Chondrocyte (in vitro differentiated cells): ENCODE data around the gene ALG9. TPM values are rescaled to one million over a fixed set of nuclear protein-coding genes. Genes with fewer than 3 reads are reported as not detected.
A peak's percentile ranks its signal among the peaks of the same experiment; 100 is the strongest.
"Not testable (repeated sequence)": the region's sequence is repeated elsewhere in the genome, so short reads cannot be mapped to it uniquely, and the experiment has no call there.

Source experiments
- DNase-seq: peaks from one replicate; pipeline ENCODE4 v3.0.0; 2021; ENCODE audit warnings: mixed read lengths, low spot score
- H3K27ac Mint-ChIP-seq: one replicate; pipeline ENCODE4 v1.8.0; 2021; ENCODE audit warnings: mild to moderate bottlenecking, moderate library complexity, mixed read lengths; ENCODE audit not compliant: unreplicated experiment
- H3K27me3 Mint-ChIP-seq: 2 replicates; pipeline ENCODE4 v1.8.0; 2021; ENCODE audit warnings: low read depth, mixed read lengths
- H3K36me3 Mint-ChIP-seq: 2 replicates; pipeline ENCODE4 v1.8.0; 2021; ENCODE audit warnings: low read depth, mixed read lengths
- H3K4me1 Mint-ChIP-seq: 2 replicates; pipeline ENCODE4 v1.8.0; 2021; ENCODE audit warnings: low read depth, mild to moderate bottlenecking, mixed read lengths
- H3K4me3 Mint-ChIP-seq: one replicate; pipeline ENCODE4 v1.8.0; 2021; ENCODE audit warnings: mild to moderate bottlenecking, moderate library complexity, mixed read lengths; ENCODE audit not compliant: unreplicated experiment
- H3K9me3 Mint-ChIP-seq: 2 replicates; pipeline ENCODE4 v1.8.0; 2021; ENCODE audit warnings: low read depth, mixed read lengths
- total RNA-seq: library from RNA; stranded (reverse); gene quantifications from 3 replicates; pipeline ENCODE4 v1.2.1, GENCODE V29; 2021
- TF ChIP-seq, protein P1 (sequence below): fragments of 200-600 bp; sonication (generic); IDR thresholded peaks from 2 replicates; pipeline ENCODE4 v1.5.0; 2021; ENCODE audit warnings: antibody characterized with exemption, mild to moderate bottlenecking, moderate library complexity

ALG9 gene
- total RNA-seq, 1 donor from 2014 or later: 29.8 TPM

GRCh38 chr11:111886844-111887243 is 15.5 kb upstream of the ALG9 start:
- TF ChIP-seq, protein P1, sequence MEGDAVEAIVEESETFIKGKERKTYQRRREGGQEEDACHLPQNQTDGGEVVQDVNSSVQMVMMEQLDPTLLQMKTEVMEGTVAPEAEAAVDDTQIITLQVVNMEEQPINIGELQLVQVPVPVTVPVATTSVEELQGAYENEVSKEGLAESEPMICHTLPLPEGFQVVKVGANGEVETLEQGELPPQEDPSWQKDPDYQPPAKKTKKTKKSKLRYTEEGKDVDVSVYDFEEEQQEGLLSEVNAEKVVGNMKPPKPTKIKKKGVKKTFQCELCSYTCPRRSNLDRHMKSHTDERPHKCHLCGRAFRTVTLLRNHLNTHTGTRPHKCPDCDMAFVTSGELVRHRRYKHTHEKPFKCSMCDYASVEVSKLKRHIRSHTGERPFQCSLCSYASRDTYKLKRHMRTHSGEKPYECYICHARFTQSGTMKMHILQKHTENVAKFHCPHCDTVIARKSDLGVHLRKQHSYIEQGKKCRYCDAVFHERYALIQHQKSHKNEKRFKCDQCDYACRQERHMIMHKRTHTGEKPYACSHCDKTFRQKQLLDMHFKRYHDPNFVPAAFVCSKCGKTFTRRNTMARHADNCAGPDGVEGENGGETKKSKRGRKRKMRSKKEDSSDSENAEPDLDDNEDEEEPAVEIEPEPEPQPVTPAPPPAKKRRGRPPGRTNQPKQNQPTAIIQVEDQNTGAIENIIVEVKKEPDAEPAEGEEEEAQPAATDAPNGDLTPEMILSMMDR: no peak
- no peak overlapping the region for H3K27ac Mint-ChIP-seq
- no peaks in the 10 kb centered on the region for H3K4me1 Mint-ChIP-seq
- peaks cover 3% of the 10 kb centered on the region for H3K9me3 Mint-ChIP-seq
- H3K27me3 Mint-ChIP-seq: no peaks in the 10 kb centered on the region
- H3K36me3 Mint-ChIP-seq: no peaks in the 10 kb centered on the region
- no peak for DNase-seq
- H3K4me3 Mint-ChIP-seq: no peak overlapping the region

DNA sequence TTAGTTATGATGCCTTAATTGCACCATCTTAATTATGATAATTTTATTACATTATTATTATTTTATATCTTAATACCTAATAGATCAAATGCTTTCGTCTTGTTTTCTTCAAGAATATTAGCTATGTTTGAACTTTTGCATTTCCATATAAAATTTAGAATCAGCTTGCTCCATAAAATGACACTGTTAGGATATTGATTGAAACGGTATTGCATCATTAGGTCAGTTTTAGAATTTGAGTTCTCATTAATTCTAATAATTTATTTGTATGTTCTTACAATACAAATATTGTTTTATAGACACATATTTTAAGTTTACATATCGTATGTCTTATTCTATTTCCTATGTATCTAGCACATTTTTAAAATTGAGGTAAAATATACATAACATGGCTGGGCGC is 14.7 kb upstream of the ALG9 start:
- Mint-ChIP-seq H3K9me3 (no peaks in the 10 kb centered on the region), H3K4me3 (no peak overlapping the region), H3K4me1 (no peaks in the 10 kb centered on the region), H3K36me3 (no peaks in the 10 kb centered on the region), H3K27ac (no peak overlapping the region), H3K27me3 (no peaks in the 10 kb centered on the region)
- TF ChIP-seq, protein P1: no peak
- DNase-seq: no peak

- not testable (repeated sequence) for H3K27me3 Mint-ChIP-seq, DNase-seq, H3K9me3 Mint-ChIP-seq, H3K36me3 Mint-ChIP-seq, H3K27ac Mint-ChIP-seq, H3K4me1 Mint-ChIP-seq, H3K4me3 Mint-ChIP-seq
Observed at GRCh38 chr11:111885053-111885452, 13.7 kb upstream of the ALG9 start.

GRCh38 chr11:111882202-111882601 is 10.8 kb upstream of the ALG9 start:
- no peaks in the 10 kb centered on the region for H3K9me3 Mint-ChIP-seq
- peaks cover 11% of the 10 kb centered on the region for H3K4me1 Mint-ChIP-seq
- H3K4me3 Mint-ChIP-seq: no peak overlapping the region
- no peak for DNase-seq
- TF ChIP-seq, protein P1: no peak
- no peaks in the 10 kb centered on the region for H3K27me3 Mint-ChIP-seq
- no peak overlapping the region for H3K27ac Mint-ChIP-seq
- no peaks in the 10 kb centered on the region for H3K36me3 Mint-ChIP-seq

DNA sequence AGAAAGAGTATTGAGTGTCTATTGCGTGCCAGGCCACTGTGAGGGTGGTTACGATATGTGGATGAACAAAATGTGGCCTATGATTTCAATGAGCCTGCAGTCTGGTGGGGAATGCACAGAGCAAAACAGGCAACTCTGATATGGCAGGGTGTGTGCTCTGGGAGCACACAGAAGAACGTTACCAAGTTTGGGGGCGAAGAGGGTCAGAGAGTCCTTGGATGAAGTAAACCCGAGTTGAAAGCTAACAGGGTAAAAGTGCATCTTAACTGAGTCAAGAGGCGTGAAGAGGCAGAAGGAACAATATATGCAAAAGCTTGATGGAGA is 8.2 kb upstream of the ALG9 start:
- Mint-ChIP-seq H3K9me3 (no peaks in the 10 kb centered on the region), H3K4me1 (peaks cover 11% of the 10 kb centered on the region), H3K36me3 (no peaks in the 10 kb centered on the region), H3K27me3 (no peaks in the 10 kb centered on the region), H3K27ac (peak overlapping the region; percentile 100), H3K4me3 (peak overlapping the region; percentile 95)
- TF ChIP-seq, protein P1: no peak
- no peak for DNase-seq

DNA sequence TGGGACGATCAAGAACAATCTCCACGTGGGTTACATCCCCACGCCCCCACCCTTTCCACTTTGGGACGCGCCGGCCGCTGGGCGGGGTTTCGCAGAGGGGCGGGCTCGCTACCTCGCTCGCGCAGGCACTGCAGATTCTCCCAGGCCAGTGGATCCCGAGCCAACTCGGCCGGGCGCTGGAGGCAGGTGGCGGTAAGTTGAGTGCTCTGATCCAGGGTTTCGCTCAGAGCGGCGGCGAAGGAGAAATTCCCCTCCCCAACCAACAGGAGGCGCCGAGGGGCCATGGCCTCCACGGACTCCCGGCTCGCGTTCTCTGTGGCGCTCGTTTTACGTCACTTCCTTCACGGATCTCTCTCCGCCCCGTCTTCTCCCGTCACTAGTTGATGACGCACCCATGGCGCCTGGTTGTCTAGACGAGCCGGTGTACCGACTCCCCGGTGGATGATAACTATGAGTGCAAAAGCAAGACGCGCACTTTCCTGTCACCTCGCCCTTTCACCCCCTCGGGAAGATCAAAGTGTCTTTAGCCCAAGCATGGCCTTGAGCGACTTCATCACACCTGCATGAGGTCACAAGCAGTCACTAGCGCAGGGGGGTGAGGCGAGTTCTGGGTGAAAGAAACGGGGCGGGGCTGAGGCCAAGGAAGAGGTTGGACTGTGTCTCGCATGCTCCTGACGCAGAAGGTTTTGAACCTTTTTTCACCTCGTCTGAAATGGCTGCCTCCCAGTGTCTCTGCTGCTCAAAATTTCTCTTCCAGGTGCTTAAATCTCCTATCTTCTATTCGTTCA is 7.7 kb upstream of the ALG9 start, which contains the start of the genes CFAP68 and FDXACB1:
Gene CFAP68 (plus strand): TSS at position 693 of the 788 bp plus-strand sequence. CDS start 20 bp downstream, at position 713.
Gene FDXACB1 (minus strand): TSS at position 317 of the 788 bp plus-strand sequence. CDS start 33 bp downstream, at position 284.
- Mint-ChIP-seq H3K36me3 (no peaks in the 10 kb centered on the region), H3K4me3 (peak within 1 kb of the TSS; percentile 95), H3K27me3 (no peaks in the 10 kb centered on the region), H3K27ac (peak within 1 kb of the TSS; percentile 100), H3K9me3 (no peaks in the 10 kb centered on the region), H3K4me1 (peaks cover 11% of the 10 kb centered on the region)
- peak; percentile 98 for DNase-seq
- TF ChIP-seq, protein P1: peak; percentile 94
